22Rv1 (cell line): ENCODE data around the gene SLC9A9.

ENCODE experiments used
- H3K27ac ChIP-seq: fragments of 450-650 bp; 2 replicates; pipeline ENCODE4 v1.5.1; 2017
- ZFX ChIP-seq: fragments of 450-650 bp; IDR thresholded peaks from 2 replicates; pipeline ENCODE4 v1.6.1; 2017; ENCODE audit warnings: antibody characterized with exemption, borderline replicate concordance
- TF ChIP-seq, protein P1 (sequence below): fragments of 450-650 bp; IDR thresholded peaks from 2 replicates; pipeline ENCODE4 v1.5.1; 2017; ENCODE audit warnings: mild to moderate bottlenecking

Gene SLC9A9

DNA sequence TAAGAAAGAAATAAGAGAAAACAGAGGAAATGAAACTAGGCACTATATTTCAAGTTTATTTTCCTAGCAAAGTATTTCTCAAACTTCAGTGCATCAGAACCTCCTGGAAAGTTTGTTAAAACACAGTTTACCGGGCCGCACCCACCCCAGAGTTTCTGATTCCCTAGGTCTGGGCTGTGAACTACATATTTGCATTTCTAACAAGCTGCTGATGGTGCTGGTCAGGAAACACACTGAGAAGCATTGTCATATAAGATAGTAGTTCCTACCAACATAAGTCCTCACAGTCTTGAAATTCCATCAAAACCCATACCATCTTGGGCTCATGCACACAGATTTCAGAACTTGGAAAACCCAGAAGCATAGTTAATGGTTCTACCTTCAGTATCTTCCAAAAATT is 8.3 kb downstream of the SLC9A9 start:
- no peak overlapping the region for H3K27ac ChIP-seq
- TF ChIP-seq, protein P1, sequence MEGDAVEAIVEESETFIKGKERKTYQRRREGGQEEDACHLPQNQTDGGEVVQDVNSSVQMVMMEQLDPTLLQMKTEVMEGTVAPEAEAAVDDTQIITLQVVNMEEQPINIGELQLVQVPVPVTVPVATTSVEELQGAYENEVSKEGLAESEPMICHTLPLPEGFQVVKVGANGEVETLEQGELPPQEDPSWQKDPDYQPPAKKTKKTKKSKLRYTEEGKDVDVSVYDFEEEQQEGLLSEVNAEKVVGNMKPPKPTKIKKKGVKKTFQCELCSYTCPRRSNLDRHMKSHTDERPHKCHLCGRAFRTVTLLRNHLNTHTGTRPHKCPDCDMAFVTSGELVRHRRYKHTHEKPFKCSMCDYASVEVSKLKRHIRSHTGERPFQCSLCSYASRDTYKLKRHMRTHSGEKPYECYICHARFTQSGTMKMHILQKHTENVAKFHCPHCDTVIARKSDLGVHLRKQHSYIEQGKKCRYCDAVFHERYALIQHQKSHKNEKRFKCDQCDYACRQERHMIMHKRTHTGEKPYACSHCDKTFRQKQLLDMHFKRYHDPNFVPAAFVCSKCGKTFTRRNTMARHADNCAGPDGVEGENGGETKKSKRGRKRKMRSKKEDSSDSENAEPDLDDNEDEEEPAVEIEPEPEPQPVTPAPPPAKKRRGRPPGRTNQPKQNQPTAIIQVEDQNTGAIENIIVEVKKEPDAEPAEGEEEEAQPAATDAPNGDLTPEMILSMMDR, result no peak
- TF ChIP-seq ZFX, result no peak

- H3K27ac ChIP-seq, result no peak overlapping the region
- TF ChIP-seq ZFX, result no peak
Observed at GRCh38 chr3:143837076-143837475, 11.2 kb downstream of the SLC9A9 start.

GRCh38 chr3:143835312-143835711 is 13.0 kb downstream of the SLC9A9 start:
- TF ChIP-seq, protein P1, result no peak
- no peak for TF ChIP-seq ZFX
- H3K27ac ChIP-seq, result no peak overlapping the region

DNA sequence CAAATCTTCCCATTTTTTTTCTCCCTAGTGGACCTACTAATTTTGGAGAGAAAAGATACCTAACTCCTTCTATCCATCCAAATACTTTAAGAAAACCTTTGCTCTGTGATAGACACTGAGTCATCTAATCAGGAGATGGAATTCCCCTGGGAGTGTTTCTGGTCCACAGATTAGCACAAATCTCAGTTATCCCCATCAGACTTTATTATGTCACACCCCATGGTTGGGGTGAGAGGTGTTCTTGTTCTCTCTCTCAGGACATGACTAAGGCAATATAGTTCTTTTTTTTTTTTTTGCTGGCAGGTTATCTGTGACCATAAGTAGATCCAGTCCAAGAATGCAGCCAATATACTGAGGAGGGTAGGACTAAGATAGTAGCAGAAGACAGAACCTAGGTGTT is 15.8 kb downstream of the SLC9A9 start:
- no peak for TF ChIP-seq ZFX
- TF ChIP-seq, protein P1, result no peak
- no peak overlapping the region for H3K27ac ChIP-seq

- no peak overlapping the region for H3K27ac ChIP-seq
- no peak for TF ChIP-seq ZFX
- TF ChIP-seq, protein P1, result no peak
Observed at GRCh38 chr3:143831994-143832393, 16.3 kb downstream of the SLC9A9 start.

DNA sequence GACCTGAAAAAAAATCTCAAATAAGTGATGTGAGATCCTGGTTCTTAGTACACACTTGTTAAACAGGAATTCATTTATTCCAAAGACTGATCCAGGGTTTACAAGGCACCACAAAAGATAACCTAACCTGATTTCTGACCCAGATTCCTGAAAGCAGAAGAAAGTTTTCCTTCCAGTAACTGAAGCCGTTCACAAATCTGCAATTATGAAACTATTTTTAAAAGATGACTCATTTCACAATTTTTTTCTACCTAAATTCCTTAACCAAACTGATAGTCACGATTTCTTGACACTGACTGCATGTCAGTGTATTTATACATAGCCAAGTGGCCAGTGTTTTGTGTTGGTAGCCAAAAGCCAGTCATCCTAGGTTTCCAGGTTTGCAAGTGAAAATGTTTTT is 17.1 kb downstream of the SLC9A9 start:
- TF ChIP-seq, protein P1, result no peak
- TF ChIP-seq ZFX, result no peak
- no peak overlapping the region for H3K27ac ChIP-seq

- TF ChIP-seq, protein P1, result no peak
- no peak overlapping the region for H3K27ac ChIP-seq
Observed at GRCh38 chr3:143830786-143831185, 17.5 kb downstream of the SLC9A9 start.

- no peak overlapping the region for H3K27ac ChIP-seq
- TF ChIP-seq, protein P1, result no peak
- no peak for TF ChIP-seq ZFX
Observed at GRCh38 chr3:143830063-143830462, 18.2 kb downstream of the SLC9A9 start.
